ENCODE results near the gene RPL10A.
"Not testable (repeated sequence)": the region's sequence is repeated elsewhere in the genome, so short reads cannot be mapped to it uniquely, and the experiment has no call there.

Gene RPL10A

DNA sequence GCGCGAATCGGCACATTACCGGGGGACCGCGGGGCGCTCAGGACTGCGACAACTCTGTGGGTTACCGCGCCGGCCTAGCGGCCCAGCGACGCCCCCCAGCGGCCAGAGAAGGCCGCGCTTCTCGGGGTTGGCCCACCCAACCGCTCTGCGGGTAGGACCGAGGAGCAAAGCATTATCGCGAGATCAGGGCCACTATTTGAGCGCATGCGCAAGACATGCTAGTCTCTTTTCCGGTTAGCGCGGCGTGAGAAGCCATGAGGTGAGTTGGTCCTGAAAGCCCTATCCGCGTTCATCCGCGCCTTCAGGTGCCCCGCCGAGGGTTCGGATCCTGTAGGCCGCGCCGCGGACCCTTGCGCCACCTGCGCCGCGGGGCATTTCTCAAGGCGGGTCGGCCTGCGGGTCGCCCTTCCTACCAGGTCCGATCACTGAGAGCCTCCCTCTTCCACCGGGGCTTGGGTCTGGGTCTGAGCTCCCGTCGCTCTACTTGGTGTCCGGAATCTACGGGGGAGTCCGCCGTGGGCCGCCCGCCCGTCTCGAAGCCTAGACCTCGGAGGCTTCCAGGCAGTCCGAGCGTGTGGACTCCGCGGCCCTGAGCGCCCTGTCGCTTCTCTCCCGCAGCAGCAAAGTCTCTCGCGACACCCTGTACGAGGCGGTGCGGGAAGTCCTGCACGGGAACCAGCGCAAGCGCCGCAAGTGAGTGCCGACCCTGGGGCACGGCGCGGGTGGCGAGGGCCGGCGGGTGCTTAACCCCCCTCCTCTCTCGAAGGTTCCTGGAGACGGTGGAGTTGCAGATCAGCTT, at the start of gene RPL10A:
Gene RPL10A, plus strand, starts transcription at position 221 of the 799 bp plus-strand sequence. Its CDS starts 34 bp downstream, at position 255.
- peak; percentile 94 for DNase-seq

DNA sequence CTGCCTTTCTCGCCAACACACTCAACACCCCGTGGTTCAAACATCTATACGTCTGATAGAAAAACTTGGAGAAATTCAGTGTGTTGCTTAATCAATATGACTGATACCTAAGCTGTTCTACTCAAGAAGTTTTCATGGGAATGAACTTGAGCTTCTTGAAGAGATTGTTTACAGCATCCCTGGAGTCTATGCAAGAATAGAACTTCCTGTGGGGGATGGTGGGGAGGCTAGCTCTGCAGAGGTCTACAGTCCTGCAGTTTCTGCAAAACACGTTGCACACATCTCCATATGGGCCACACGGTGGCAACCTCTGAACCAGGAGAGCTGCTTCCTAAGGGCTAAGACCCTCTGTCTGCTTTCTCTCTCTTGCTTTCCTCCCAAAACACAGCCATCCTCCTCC, 48.8 kb upstream of the RPL10A start:
- DNase-seq, result no peak

- DNase-seq, result no peak
Observed at GRCh38 chr6:35419961-35420360, 48.2 kb upstream of the RPL10A start.

GRCh38 chr6:35425284-35425683, 42.9 kb upstream of the RPL10A start:
- DNase-seq, result no peak

GRCh38 chr6:35426074-35426473, 42.1 kb upstream of the RPL10A start:
- no peak for DNase-seq

GRCh38 chr6:35427435-35427834, 40.8 kb upstream of the RPL10A start:
- no peak for DNase-seq

GRCh38 chr6:35427851-35428321, 40.3 kb upstream of the RPL10A start:
- DNase-seq, result no peak

- no peak for DNase-seq
Observed at GRCh38 chr6:35428421-35429149, 39.6 kb upstream of the RPL10A start.

GRCh38 chr6:35429463-35429862, 38.7 kb upstream of the RPL10A start:
- DNase-seq, result no peak

DNA sequence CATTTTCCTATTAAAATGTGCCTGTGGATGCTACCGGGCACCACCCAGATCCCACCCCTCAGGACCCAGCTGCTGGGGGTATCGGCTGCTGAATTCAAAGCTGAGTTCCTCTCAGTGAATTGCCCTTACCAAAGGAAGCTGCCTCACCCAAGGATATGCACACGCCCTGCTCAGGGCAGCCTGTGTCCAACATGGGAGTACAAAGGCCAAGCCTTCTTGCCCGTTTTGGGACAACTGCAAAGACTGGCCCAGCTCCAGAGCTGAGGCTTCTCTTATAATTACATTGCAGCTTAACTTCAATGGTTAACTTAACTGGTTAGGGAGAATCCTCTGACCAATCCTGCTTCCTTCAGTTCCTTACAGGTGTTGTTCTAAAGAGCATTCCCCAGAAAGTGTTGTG, 35.9 kb upstream of the RPL10A start:
- DNase-seq, result no peak

DNA sequence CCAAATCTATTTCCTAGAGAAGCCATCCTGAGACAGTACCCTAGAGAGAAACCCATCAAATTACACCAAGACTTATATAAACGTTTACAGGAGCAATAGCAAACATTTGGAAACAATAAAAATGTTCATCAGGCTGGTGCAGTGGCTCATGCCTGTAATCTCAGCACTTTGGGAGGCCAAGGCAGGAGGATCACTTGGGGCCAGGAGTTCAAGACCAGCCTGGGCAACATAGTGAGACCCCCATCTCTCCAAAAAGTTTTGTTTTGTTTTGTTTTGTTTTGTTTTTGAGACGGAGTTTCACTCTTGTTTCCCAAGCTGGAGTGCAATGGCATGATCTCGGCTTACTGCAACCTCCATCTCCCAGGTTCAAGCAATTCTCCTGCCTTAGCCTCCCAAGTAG, 35.5 kb upstream of the RPL10A start:
- DNase-seq, result not testable (repeated sequence)

- DNase-seq, result no peak
Observed at GRCh38 chr6:35435074-35435837, 32.9 kb upstream of the RPL10A start.

GRCh38 chr6:35436071-35436857, 31.9 kb upstream of the RPL10A start:
- no peak for DNase-seq

GRCh38 chr6:35438378-35439065, 29.7 kb upstream of the RPL10A start:
- not testable (repeated sequence) for DNase-seq

- no peak for DNase-seq
Observed at GRCh38 chr6:35439308-35439707, 28.9 kb upstream of the RPL10A start.

GRCh38 chr6:35441205-35441604, 27.0 kb upstream of the RPL10A start:
- DNase-seq, result no peak

DNA sequence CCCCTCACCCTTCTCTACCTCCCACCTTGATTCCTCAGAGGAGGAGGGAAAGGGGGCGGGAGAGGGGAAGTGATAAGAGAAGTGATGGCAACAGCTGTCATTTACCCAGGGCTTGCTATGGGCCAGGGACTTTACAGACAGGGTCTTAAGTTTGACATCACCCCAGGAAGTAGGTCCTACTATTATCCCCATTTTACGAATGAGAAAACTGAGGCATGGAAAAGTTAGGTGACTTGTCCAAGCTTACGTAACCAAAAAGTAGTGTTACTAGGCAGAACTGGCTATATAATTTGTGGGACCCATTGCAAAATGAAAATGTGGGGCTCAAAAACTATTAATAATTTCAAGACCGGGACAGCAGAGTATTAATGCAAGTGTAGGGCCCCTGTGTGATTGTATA, 26.6 kb upstream of the RPL10A start:
- DNase-seq, result no peak

DNA sequence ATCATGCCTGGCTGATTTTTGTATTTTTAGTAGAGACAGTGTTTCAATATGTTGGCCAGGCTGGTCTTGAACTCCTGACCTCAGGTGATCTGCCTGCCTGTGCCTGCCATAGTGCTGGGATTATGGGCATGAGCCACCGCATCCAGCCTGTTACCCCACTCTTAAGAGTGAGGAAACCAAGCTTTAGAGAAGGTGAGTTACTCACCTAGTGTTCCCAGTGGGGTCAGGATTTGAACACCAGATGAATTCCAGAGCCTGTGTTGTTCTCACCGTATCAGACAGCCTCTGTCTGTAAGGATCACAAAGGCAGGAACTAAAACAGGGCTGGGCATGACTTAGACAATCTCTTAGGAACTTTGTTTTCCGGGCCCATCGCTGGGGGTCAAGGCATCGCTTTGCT, 25.5 kb upstream of the RPL10A start:
- DNase-seq, result no peak

- no peak for DNase-seq
Observed at GRCh38 chr6:35443341-35444030, 24.7 kb upstream of the RPL10A start.

DNA sequence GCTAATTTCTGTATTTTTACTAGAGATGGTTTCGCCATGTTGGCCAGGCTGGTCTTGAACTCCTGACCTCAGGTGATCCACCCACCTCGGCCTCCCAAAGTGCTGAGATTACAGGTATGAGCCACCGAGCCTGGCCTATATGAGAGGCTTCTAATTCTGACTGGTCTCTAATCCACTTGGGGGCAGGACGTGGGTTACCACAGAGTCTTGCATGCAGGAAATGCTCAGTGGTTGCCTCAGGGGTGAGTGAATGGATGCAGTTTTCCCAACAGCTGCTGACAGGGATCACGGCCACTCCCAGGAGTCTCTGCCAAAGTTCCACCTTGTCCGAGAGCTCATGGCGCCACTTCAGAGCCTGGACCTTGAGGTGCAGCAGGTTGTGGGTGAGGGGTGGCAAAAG, 22.5 kb upstream of the RPL10A start:
- DNase-seq, result no peak

GRCh38 chr6:35448191-35448590, 20.0 kb upstream of the RPL10A start:
- DNase-seq, result no peak
